ENCODE data around the gene CDK19.

Gene CDK19

GRCh38 chr6:110699780-110700179 lies 115.5 kb downstream of the CDK19 start:
- DNase-seq (ENCODE audit: low read depth), result no peak
- H3K4me3 ChIP-seq (ENCODE audit: control insufficient read depth, low read depth, low read length), result no peak overlapping the region

GRCh38 chr6:110693994-110694393 lies 121.3 kb downstream of the CDK19 start:
- no peak for DNase-seq (ENCODE audit: low read depth)
- TF ChIP-seq, protein P1, sequence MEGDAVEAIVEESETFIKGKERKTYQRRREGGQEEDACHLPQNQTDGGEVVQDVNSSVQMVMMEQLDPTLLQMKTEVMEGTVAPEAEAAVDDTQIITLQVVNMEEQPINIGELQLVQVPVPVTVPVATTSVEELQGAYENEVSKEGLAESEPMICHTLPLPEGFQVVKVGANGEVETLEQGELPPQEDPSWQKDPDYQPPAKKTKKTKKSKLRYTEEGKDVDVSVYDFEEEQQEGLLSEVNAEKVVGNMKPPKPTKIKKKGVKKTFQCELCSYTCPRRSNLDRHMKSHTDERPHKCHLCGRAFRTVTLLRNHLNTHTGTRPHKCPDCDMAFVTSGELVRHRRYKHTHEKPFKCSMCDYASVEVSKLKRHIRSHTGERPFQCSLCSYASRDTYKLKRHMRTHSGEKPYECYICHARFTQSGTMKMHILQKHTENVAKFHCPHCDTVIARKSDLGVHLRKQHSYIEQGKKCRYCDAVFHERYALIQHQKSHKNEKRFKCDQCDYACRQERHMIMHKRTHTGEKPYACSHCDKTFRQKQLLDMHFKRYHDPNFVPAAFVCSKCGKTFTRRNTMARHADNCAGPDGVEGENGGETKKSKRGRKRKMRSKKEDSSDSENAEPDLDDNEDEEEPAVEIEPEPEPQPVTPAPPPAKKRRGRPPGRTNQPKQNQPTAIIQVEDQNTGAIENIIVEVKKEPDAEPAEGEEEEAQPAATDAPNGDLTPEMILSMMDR (IDR thresholded peaks at IDR 0.05; ENCODE audit: control insufficient read depth, insufficient read depth, low read depth, low read length, missing control alignments), result no peak
- no peak overlapping the region for H3K4me3 ChIP-seq (ENCODE audit: control insufficient read depth, low read depth, low read length)

More at GRCh38 chr6:110699780-110700179, 115.5 kb downstream of the CDK19 start:
- TF ChIP-seq, protein P1 (IDR thresholded peaks at IDR 0.05; ENCODE audit: control insufficient read depth, insufficient read depth, low read depth, low read length, missing control alignments), result no peak

- TF ChIP-seq, protein P1 (IDR thresholded peaks at IDR 0.05; ENCODE audit: control insufficient read depth, insufficient read depth, low read depth, low read length, missing control alignments), result no peak
- DNase-seq (ENCODE audit: low read depth), result no peak
- H3K4me3 ChIP-seq (ENCODE audit: control insufficient read depth, low read depth, low read length), result no peak overlapping the region
Measured at GRCh38 chr6:110693296-110693695, 122.0 kb downstream of the CDK19 start.

DNA sequence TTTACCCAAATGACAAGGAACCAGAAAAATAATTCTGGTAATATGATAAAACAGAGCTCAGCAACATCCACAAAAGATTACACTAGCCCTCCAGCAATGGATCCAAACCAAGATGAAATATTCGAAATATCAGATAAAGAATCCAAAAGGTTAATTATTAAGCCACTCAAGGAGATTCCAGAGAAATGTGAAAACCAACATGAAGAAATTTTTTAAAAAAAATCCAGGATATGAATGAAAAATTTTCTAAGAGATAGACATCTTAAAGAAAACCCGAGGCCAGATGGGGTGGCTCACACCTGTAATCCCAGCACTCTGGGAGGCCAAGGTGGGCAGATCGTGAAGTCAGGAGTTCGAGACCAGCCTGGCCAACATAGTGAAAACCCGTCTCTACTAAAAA lies 124.4 kb downstream of the CDK19 start:
- H3K4me3 ChIP-seq (ENCODE audit: control insufficient read depth, low read depth, low read length), result no peak overlapping the region
- no peak for DNase-seq (ENCODE audit: low read depth)
- TF ChIP-seq, protein P1 (IDR thresholded peaks at IDR 0.05; ENCODE audit: control insufficient read depth, insufficient read depth, low read depth, low read length, missing control alignments), result no peak

- no peak overlapping the region for H3K4me3 ChIP-seq (ENCODE audit: control insufficient read depth, low read depth, low read length)
- DNase-seq (ENCODE audit: low read depth), result no peak
- TF ChIP-seq, protein P1 (IDR thresholded peaks at IDR 0.05; ENCODE audit: control insufficient read depth, insufficient read depth, low read depth, low read length, missing control alignments), result no peak
Measured at GRCh38 chr6:110690106-110690654, 125.1 kb downstream of the CDK19 start.

DNA sequence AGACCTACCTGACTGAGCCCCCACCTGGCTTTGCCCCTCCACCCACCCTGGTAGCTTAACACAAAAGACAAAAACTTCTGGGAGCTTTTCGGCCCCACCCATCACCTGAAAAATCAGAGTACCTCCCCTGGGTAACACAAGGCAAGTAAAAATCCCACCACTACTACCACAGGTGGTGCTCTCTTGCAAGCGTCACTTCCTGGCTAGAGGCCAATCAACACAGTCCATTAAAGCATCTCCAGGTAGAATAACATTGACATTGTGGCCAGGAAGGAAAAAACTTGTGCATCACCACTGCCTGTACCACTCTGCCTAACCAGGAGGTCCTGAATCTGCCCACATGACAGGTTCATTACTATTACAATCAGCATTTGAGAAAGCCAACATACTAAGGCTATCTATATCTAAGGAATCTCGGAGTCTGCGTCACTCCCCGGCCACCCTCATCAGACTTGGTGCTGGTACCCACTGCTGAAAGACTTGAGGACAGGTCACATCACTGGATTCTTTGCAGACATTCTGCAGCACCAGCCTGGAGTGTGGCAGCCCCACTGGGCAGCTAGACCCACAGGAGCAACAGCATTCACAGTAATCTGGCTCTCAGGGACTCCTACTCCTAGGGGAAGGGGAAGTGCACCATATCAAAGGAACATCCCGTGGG lies 125.9 kb downstream of the CDK19 start:
- TF ChIP-seq, protein P1 (IDR thresholded peaks at IDR 0.05; ENCODE audit: control insufficient read depth, insufficient read depth, low read depth, low read length, missing control alignments), result no peak
- H3K4me3 ChIP-seq (ENCODE audit: control insufficient read depth, low read depth, low read length), result no peak overlapping the region
- DNase-seq (ENCODE audit: low read depth), result no peak
